ENCODE results near the gene APOBEC3C.
"Not testable (repeated sequence)": the region's sequence is repeated elsewhere in the genome, so short reads cannot be mapped to it uniquely, and the experiment has no call there.

The APOBEC3C gene

GRCh38 chr22:39066442-39067276 lies 52.6 kb downstream of the APOBEC3C start:
- DNase-seq = not testable (repeated sequence)

GRCh38 chr22:39068033-39068785 lies 54.2 kb downstream of the APOBEC3C start:
- no peak for DNase-seq
